HG03045 (cell line): Measurements from ENCODE around the gene MMP21.

Source experiments
- ATAC-seq: cut with Tn5 transposase; IDR thresholded peaks from one replicate; pipeline ENCODE4 v1.9.1; 2021; ENCODE audit warnings: mild to moderate bottlenecking, moderate library complexity; ENCODE audit not compliant: unreplicated experiment

Gene MMP21

GRCh38 chr10:125775491-125776106, at the start of gene MMP21:
Gene MMP21, minus strand, starts transcription at chr10:125775821. Its CDS starts 0 bp downstream, at chr10:125775821.
- ATAC-seq: no peak

GRCh38 chr10:125824736-125825135, 49.1 kb upstream of the MMP21 start:
- ATAC-seq: no peak

GRCh38 chr10:125823663-125824251, 48.1 kb upstream of the MMP21 start:
- no peak for ATAC-seq

- ATAC-seq: peak; percentile 79
Measured at GRCh38 chr10:125822878-125823662, 47.4 kb upstream of the MMP21 start, which contains the start of the genes BCCIP and UROS. Gene BCCIP, plus strand, starts transcription at chr10:125823546. Its CDS starts 12 bp downstream, at chr10:125823558. Gene UROS, minus strand, starts transcription at chr10:125823258. Its CDS starts 6,759 bp downstream, at chr10:125816499.

GRCh38 chr10:125820701-125821100, 45.1 kb upstream of the MMP21 start:
- peak; percentile 49 for ATAC-seq

GRCh38 chr10:125817337-125817946, 41.8 kb upstream of the MMP21 start:
- ATAC-seq: no peak

GRCh38 chr10:125816548-125816947, 40.9 kb upstream of the MMP21 start:
- no peak for ATAC-seq

- ATAC-seq: no peak
Measured at GRCh38 chr10:125815764-125816163, 40.1 kb upstream of the MMP21 start.

- no peak for ATAC-seq
Measured at GRCh38 chr10:125812128-125812750, 36.6 kb upstream of the MMP21 start.

- ATAC-seq: no peak
Measured at GRCh38 chr10:125811251-125811650, 35.6 kb upstream of the MMP21 start.

- no peak for ATAC-seq
Measured at GRCh38 chr10:125808047-125808446, 32.4 kb upstream of the MMP21 start.

- no peak for ATAC-seq
Measured at GRCh38 chr10:125802739-125803138, 27.1 kb upstream of the MMP21 start.

- no peak for ATAC-seq
Measured at GRCh38 chr10:125802131-125802530, 26.5 kb upstream of the MMP21 start.

- no peak for ATAC-seq
Measured at GRCh38 chr10:125801574-125801973, 26.0 kb upstream of the MMP21 start.

GRCh38 chr10:125799451-125800182, 24.0 kb upstream of the MMP21 start:
- no peak for ATAC-seq

GRCh38 chr10:125797994-125798662, 22.5 kb upstream of the MMP21 start:
- no peak for ATAC-seq

GRCh38 chr10:125797424-125797823, 21.8 kb upstream of the MMP21 start:
- ATAC-seq: no peak

GRCh38 chr10:125795637-125796190, 20.1 kb upstream of the MMP21 start:
- ATAC-seq: no peak

GRCh38 chr10:125795128-125795527, 19.5 kb upstream of the MMP21 start:
- no peak for ATAC-seq
